HL-60/S4 (cell line): ENCODE data around the gene BMP8B.
"Not testable (repeated sequence)": the region's sequence is repeated elsewhere in the genome, so short reads cannot be mapped to it uniquely, and the experiment has no call there.

Source experiments
- in situ Hi-C: fragments of 300-500 bp; cut with MboI; formaldehyde crosslinking; loops from 2 replicates; pipeline ENCODE4 v1.14.3; 2022; ENCODE audit warnings: low sequenced_read_pairs

The BMP8B gene

GRCh38 chr1:39816415-39817090 is 27.9 kb upstream of the BMP8B start:
- in situ Hi-C loops, result loop anchor here (10.0 kb wide), 2 partner anchors 88 to 168 kb away; partner anchors contain the start of gene MYCL

GRCh38 chr1:39812913-39813312 is 24.2 kb upstream of the BMP8B start:
- in situ Hi-C loops, result loop anchor here (10.0 kb wide), 2 partner anchors 92 to 172 kb away; partner anchors contain the start of gene MYCL

- in situ Hi-C loops, result no loop called here
Measured at GRCh38 chr1:39808784-39809517, 20.3 kb upstream of the BMP8B start.

- in situ Hi-C loops, result no loop called here
Measured at GRCh38 chr1:39805385-39805784, 16.7 kb upstream of the BMP8B start.

- in situ Hi-C loops, result no loop called here
Measured at GRCh38 chr1:39802496-39803260, 14.0 kb upstream of the BMP8B start.

- in situ Hi-C loops, result no loop called here
Measured at GRCh38 chr1:39800471-39800835, 11.8 kb upstream of the BMP8B start.

GRCh38 chr1:39799770-39800470 is 11.3 kb upstream of the BMP8B start:
- in situ Hi-C loops, result no loop called here

GRCh38 chr1:39798859-39799769 is 10.4 kb upstream of the BMP8B start:
- in situ Hi-C loops, result not testable (repeated sequence)

GRCh38 chr1:39795651-39796050 is 7.0 kb upstream of the BMP8B start:
- in situ Hi-C loops, result no loop called here

GRCh38 chr1:39791838-39792237 is 3.2 kb upstream of the BMP8B start:
- in situ Hi-C loops, result no loop called here

GRCh38 chr1:39789571-39790110 is 976 bp upstream of the BMP8B start:
- in situ Hi-C loops, result no loop called here

- in situ Hi-C loops, result no loop called here
Measured at GRCh38 chr1:39788426-39788757, 273 bp downstream of the BMP8B start.

GRCh38 chr1:39787964-39788363 is 701 bp downstream of the BMP8B start:
- in situ Hi-C loops, result not testable (repeated sequence)

- in situ Hi-C loops, result no loop called here
Measured at GRCh38 chr1:39787468-39787867, 1.2 kb downstream of the BMP8B start.

- in situ Hi-C loops, result not testable (repeated sequence)
Measured at GRCh38 chr1:39787108-39787375, 1.6 kb downstream of the BMP8B start.

GRCh38 chr1:39786303-39787107 is 2.2 kb downstream of the BMP8B start:
- in situ Hi-C loops, result not testable (repeated sequence)

- in situ Hi-C loops, result not testable (repeated sequence)
Measured at GRCh38 chr1:39782685-39783084, 6.0 kb downstream of the BMP8B start.

GRCh38 chr1:39782103-39782502 is 6.6 kb downstream of the BMP8B start:
- in situ Hi-C loops, result no loop called here

GRCh38 chr1:39781349-39781715 is 7.3 kb downstream of the BMP8B start:
- in situ Hi-C loops, result no loop called here
